A549 treated with AZD9567 at 1 μM for 4 hours (cell line): ENCODE results near the gene CHST4. TPM values are rescaled to one million over a fixed set of nuclear protein-coding genes. Genes with fewer than 3 reads are reported as not detected.

Experiments
- total RNA-seq: library from RNA; stranded (reverse); fragments of 200-300 nt; extraction: Qiagen RNA extraction; gene quantifications from 5 replicates; pipeline ENCODE4 v1.2.3, GENCODE V29; 2022; ENCODE audit not compliant: insufficient read depth

Gene CHST4
- total RNA-seq: 0.03 to 0.06 TPM in 2 of 5 replicates, not detected in the others

GRCh38 chr16:71526111-71526631 is at the start of gene CHST4:
Gene CHST4, plus strand, starts transcription at chr16:71526426. Its CDS starts 10,252 bp downstream, at chr16:71536678.

GRCh38 chr16:71489122-71489521 is 37.1 kb upstream of the CHST4 start, which contains the start of gene ZNF19:
Gene ZNF19, minus strand, starts transcription at chr16:71489324. Its CDS starts 7,210 bp downstream, at chr16:71482114.

GRCh38 chr16:71576971-71577370 is 50.7 kb downstream of the CHST4 start, which contains the start of gene TAT:
Gene TAT, minus strand, starts transcription at chr16:71577092. Its CDS starts 677 bp downstream, at chr16:71576415.

Other genes with a start within 250 kb of the CHST4 start
- gene CMTR2, start 237.0 kb upstream of the CHST4 start, total RNA-seq: 11.4 to 14.2 TPM (median 13.6 TPM) in 5 replicates
- 4.0 to 5.3 TPM (median 4.3 TPM) in 5 replicates for gene CALB2, start 167.7 kb upstream of the CHST4 start, total RNA-seq
- not detected in 5 replicates for gene TLE7, start 84.4 kb upstream of the CHST4 start, total RNA-seq
- 6.1 to 10.4 TPM (median 6.7 TPM) in 5 replicates for gene ZNF23, start 64.2 kb upstream of the CHST4 start, total RNA-seq
- 1.4 to 2.0 TPM (median 1.9 TPM) in 5 replicates for gene ZNF19, start 37.1 kb upstream of the CHST4 start, total RNA-seq
- 0.02 to 0.48 TPM (median 0.05 TPM) in 3 of 5 replicates, not detected in the others for gene TAT, start 50.7 kb downstream of the CHST4 start, total RNA-seq
- gene MARVELD3, start 99.8 kb downstream of the CHST4 start, total RNA-seq: 0.21 to 0.39 TPM (median 0.28 TPM) in 4 of 5 replicates, not detected in the other
- 10.1 to 12.2 TPM (median 10.9 TPM) in 5 replicates for gene PHLPP2, start 198.3 kb downstream of the CHST4 start, total RNA-seq